Activated B cell treated with CpG ODN at 0.5 μM for 24 hours (primary cell): ENCODE measurements around the gene RAB22A. TPM values are rescaled to one million over a fixed set of nuclear protein-coding genes. Genes with fewer than 3 reads are reported as not detected.
"Not testable (repeated sequence)": the region's sequence is repeated elsewhere in the genome, so short reads cannot be mapped to it uniquely, and the experiment has no call there.

ENCODE experiments used
- ATAC-seq: fragments of 200-7000 bp; cut with Tn5 transposase; one replicate; pipeline ENCODE4 v1.10.0; 2021; ENCODE audit warnings: low read depth, mild to moderate bottlenecking, moderate library complexity
- CTCF ChIA-PET: fragments of 350-600 bp; sonication (Branson Sonifier 250); formaldehyde crosslinking; loops from one replicate; lab custom pipeline; 2021; ENCODE audit warnings: antibody characterized with exemption; lab: Charles Lee
- POLR2A ChIA-PET: fragments of 350-600 bp; sonication (Branson Sonifier 250); formaldehyde crosslinking; loops from one replicate; lab custom pipeline; 2021; ENCODE audit warnings: antibody characterized with exemption; lab: Charles Lee
- DNase-seq: peaks from one replicate; pipeline ENCODE4 v3.0.0; 2022
- H3K27ac Mint-ChIP-seq: one replicate; pipeline ENCODE4 v1.8.0; 2020; ENCODE audit warnings: mixed read lengths
- H3K27me3 Mint-ChIP-seq: one replicate; pipeline ENCODE4 v1.8.0; 2021; ENCODE audit warnings: mixed read lengths
- H3K36me3 Mint-ChIP-seq: one replicate; pipeline ENCODE4 v1.8.0; 2021; ENCODE audit warnings: low read depth, mixed read lengths
- H3K4me1 Mint-ChIP-seq: one replicate; pipeline ENCODE4 v1.8.0; 2021; ENCODE audit warnings: mixed read lengths
- H3K4me3 Mint-ChIP-seq: one replicate; pipeline ENCODE4 v1.8.0; 2020; ENCODE audit warnings: mild to moderate bottlenecking, mixed read lengths
- H3K9me3 Mint-ChIP-seq: one replicate; pipeline ENCODE4 v1.8.0; 2020; ENCODE audit warnings: mixed read lengths
- intact Hi-C: fragments of 100-400 bp; cut with micrococcal nuclease; formaldehyde crosslinking; loops from one replicate; pipeline ENCODE4 v1.15.1; 2024
- total RNA-seq: library from RNA; stranded (reverse); gene quantifications from 2 replicates; pipeline ENCODE4 v1.2.3, GENCODE V29; 2022
- TF ChIP-seq, protein P1 (sequence below): fragments of 200-600 bp; IDR thresholded peaks from one replicate; pipeline ENCODE4 v1.8.0; 2022; ENCODE audit warnings: antibody characterized with exemption, mild to moderate bottlenecking

Gene RAB22A
- total RNA-seq, 1 donor from 2014 or later, result 15.7 TPM

DNA sequence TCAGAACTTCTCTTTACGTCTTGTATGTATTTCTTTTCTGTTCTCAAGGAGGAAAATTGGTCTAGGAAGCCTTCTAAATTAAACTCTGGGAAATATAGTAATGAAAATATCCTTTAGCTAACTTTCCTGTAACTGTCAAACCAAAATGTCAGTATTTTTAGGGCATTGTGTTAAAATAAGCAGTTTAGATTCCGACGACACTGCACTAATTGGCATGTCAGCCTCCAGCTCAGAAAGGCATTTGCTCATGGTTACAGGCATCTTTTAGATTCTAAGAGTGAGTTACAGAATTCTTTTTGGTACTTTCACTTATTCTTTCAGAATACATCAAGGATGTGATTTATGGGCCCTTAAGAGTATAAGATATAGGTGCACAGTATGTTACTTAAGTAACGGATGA, 53.5 kb downstream of the RAB22A start:
- DNase-seq, result no peak
- H3K27me3 Mint-ChIP-seq, result no peaks in the 10 kb centered on the region
- POLR2A ChIA-PET, result no interaction called here
- no peak overlapping the region for H3K27ac Mint-ChIP-seq
- H3K4me3 Mint-ChIP-seq, result no peak overlapping the region
- CTCF ChIA-PET, result no interaction called here
- no peaks in the 10 kb centered on the region for H3K4me1 Mint-ChIP-seq
- H3K36me3 Mint-ChIP-seq, result peaks cover 67% of the 10 kb centered on the region
- TF ChIP-seq, protein P1, sequence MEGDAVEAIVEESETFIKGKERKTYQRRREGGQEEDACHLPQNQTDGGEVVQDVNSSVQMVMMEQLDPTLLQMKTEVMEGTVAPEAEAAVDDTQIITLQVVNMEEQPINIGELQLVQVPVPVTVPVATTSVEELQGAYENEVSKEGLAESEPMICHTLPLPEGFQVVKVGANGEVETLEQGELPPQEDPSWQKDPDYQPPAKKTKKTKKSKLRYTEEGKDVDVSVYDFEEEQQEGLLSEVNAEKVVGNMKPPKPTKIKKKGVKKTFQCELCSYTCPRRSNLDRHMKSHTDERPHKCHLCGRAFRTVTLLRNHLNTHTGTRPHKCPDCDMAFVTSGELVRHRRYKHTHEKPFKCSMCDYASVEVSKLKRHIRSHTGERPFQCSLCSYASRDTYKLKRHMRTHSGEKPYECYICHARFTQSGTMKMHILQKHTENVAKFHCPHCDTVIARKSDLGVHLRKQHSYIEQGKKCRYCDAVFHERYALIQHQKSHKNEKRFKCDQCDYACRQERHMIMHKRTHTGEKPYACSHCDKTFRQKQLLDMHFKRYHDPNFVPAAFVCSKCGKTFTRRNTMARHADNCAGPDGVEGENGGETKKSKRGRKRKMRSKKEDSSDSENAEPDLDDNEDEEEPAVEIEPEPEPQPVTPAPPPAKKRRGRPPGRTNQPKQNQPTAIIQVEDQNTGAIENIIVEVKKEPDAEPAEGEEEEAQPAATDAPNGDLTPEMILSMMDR, result no peak
- intact Hi-C loops, result loop anchor here (5.0 kb wide), 1 partner anchor 46 kb away; no protein-coding TSS in a partner anchor
- no peaks in the 10 kb centered on the region for H3K9me3 Mint-ChIP-seq
- no peak for ATAC-seq

DNA sequence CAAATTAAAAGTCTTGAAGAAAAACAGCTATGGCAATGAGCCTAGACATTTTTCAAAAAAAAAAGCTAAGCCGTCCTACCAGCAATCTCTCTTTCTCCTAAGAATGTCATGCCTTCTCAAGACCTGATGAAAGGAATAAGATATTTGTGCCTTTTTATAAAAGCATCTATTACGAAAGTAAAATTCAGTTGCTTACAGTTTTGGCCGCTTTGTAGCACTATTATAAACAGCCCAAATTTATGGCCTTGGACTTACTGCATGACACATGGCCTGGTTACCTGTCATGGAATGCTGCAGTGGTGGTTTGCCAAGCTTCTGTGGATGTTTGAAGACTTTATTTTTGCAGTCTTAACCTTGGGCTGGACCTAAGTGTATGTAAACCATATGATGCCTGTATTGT, 57.4 kb downstream of the RAB22A start:
- ChIA-PET POLR2A (no interaction called here), CTCF (interaction anchor here (1.0 kb wide), 1 partner anchor 10 kb away, joined by 3 read pairs; no protein-coding TSS in a partner anchor)
- DNase-seq (no peak), ATAC-seq (no peak)
- Mint-ChIP-seq H3K4me1 (no peaks in the 10 kb centered on the region), H3K36me3 (peaks cover 33% of the 10 kb centered on the region), H3K27me3 (no peaks in the 10 kb centered on the region), H3K9me3 (no peaks in the 10 kb centered on the region), H3K27ac (no peak overlapping the region), H3K4me3 (no peak overlapping the region)
- intact Hi-C loops, result no loop called here
- TF ChIP-seq, protein P1, result no peak

DNA sequence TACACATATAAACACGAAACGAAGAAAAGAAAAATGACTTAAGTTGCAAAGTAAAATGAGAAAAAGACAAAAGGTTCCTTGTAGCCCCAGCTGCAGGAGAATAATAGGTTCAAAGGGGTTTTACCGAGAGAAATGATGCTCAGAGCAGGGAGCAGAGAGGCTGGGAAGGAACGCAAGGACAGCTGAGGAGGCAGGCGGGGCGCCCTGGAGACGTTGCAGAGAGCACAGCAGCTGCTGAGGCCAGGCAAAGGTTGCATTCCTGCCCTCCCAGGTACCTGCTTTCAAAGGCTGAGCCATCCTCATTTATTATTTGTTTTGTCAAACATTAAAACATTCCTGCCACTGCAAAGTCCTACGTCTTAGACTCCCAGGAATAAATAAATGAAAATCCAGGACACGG, 63.3 kb downstream of the RAB22A start:
- ATAC-seq (no peak), DNase-seq (no peak)
- Mint-ChIP-seq H3K27me3 (peaks cover 8% of the 10 kb centered on the region), H3K4me1 (no peaks in the 10 kb centered on the region), H3K27ac (no peak overlapping the region), H3K9me3 (no peaks in the 10 kb centered on the region), H3K4me3 (no peak overlapping the region), H3K36me3 (no peaks in the 10 kb centered on the region)
- CTCF ChIA-PET, result no interaction called here
- POLR2A ChIA-PET, result no interaction called here
- intact Hi-C loops, result no loop called here
- TF ChIP-seq, protein P1, result no peak

DNA sequence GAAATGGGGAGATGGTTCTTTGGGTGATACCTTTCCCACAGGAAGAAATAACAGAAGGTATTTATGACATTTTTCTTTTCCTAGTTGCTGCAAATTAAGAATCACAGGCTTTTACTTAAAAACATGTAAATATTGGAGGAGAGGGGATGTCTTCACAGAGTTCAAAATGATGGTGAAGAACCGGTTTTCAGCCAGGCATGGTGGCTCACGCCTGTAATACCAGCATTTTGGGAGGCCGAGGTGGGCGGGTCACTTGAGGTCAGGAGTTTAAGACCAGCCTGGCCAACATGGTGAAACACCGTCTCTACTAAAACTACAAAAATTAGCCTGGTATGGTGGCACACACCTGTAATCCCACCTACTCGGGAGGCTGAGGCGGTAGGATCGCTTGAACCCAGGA, 63.8 kb downstream of the RAB22A start:
- POLR2A ChIA-PET, CTCF ChIA-PET, H3K9me3 Mint-ChIP-seq, DNase-seq, H3K36me3 Mint-ChIP-seq, H3K4me3 Mint-ChIP-seq, H3K27ac Mint-ChIP-seq, intact Hi-C loops, ATAC-seq, H3K4me1 Mint-ChIP-seq: not testable (repeated sequence)
- peaks cover 13% of the 10 kb centered on the region for H3K27me3 Mint-ChIP-seq

DNA sequence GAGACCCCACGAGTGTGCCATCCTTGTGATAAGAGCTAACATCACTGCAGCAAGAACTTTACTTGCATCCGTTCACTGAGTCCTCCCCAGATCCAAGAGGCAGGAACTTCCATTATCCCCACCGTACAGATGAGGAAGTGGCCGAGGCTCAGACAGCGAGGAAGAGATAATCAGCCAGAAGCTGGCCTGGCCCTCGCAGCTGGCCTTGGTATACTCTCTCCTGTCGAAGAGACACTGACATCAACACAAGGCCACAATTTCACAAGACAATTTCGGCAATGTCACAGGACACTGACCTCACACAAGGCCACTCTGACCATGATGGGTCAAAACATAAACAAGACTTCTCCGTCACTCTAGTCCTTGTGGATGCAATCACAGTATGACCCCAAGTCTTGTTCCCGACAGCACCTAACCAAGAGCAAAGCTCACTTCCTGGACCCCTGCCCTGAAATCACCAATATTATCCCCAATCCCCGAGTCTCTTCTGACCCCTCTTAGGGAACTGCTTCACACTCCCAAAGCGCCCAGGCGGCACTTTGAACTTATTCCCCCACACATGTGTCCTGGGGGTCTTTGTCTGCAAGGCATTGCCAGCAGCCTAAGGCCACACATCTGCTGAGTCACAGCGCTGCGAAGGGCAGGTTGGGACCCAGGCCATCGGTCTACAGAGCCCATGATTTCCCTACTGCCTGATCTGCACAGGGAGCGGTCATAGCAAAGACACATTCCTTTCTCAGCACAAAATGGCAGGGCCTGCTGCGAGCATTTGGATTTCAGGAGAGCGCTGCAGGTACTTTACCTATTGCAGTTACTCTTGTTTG, 64.7 kb downstream of the RAB22A start:
- POLR2A ChIA-PET, result no interaction called here
- Mint-ChIP-seq H3K4me1 (no peaks in the 10 kb centered on the region), H3K27ac (no peak overlapping the region), H3K36me3 (no peaks in the 10 kb centered on the region), H3K9me3 (no peaks in the 10 kb centered on the region), H3K4me3 (no peak overlapping the region), H3K27me3 (peaks cover 20% of the 10 kb centered on the region)
- CTCF ChIA-PET, result no interaction called here
- TF ChIP-seq, protein P1, result no peak
- intact Hi-C loops, result no loop called here
- DNase-seq (no peak), ATAC-seq (no peak)
